ENCODE measurements around the gene ISLR. TPM values are rescaled to one million over a fixed set of nuclear protein-coding genes. Genes with fewer than 3 reads are reported as not detected.

The ISLR gene
- total and polyA plus RNA-seq, 2 experiments from 2014 or later: 0.55 TPM; not detected in 1

DNA sequence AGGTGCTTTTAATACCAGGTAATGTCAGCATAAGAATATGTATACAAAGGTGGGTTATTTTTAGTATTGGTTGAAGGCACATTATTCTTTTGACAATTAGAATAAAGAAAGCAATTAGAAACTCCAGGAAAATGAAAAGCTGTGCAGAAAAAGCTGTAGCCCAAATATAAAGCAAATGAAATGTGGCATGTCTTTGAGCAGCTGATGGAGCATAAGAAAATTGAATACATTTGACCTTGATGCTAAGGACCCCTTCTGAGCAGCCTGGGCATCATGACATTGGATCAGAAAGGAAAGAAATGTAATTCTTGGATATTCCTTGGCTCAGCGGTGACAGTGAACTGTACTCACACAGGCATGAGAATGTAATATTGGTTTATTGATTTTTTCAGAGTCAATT lies 8.0 kb upstream of the ISLR start:
- Histone ChIP-seq H3K36me3 (ENCODE audit: insufficient read depth) (no peaks in the 10 kb centered on the region), H3K4me3 (no peak overlapping the region), H3K79me2 (replicated peaks; ENCODE audit: insufficient read depth) (no peaks in the 10 kb centered on the region), H4K20me1 (replicated peaks; ENCODE audit: insufficient read depth) (no peaks in the 10 kb centered on the region), H2AFZ (no peak overlapping the region), H3K4me1 (ENCODE audit: insufficient read depth) (no peaks in the 10 kb centered on the region), H3K4me2 (no peak overlapping the region), H3K9me2 (ENCODE audit: insufficient read depth) (no peaks in the 10 kb centered on the region), H3K27me3 (ENCODE audit: insufficient read depth) (no peaks in the 10 kb centered on the region; the same call in 1 of the 2 replicates), H3F3A (replicated peaks; ENCODE audit: low read depth) (no peaks in the 10 kb centered on the region), H3K27ac (ENCODE audit: low read depth) (no peak overlapping the region)
- H3K4me1 Mint-ChIP-seq: peaks cover 14% of the 10 kb centered on the region
- no peaks in the 10 kb centered on the region for H3K36me3 Mint-ChIP-seq (ENCODE audit: low read depth)
- H3K9me3 Mint-ChIP-seq: peaks cover 5% of the 10 kb centered on the region; the same call in 2 of the 3 replicates
- no peak overlapping the region for H3K4me3 Mint-ChIP-seq
- TF ChIP-seq, protein P1, sequence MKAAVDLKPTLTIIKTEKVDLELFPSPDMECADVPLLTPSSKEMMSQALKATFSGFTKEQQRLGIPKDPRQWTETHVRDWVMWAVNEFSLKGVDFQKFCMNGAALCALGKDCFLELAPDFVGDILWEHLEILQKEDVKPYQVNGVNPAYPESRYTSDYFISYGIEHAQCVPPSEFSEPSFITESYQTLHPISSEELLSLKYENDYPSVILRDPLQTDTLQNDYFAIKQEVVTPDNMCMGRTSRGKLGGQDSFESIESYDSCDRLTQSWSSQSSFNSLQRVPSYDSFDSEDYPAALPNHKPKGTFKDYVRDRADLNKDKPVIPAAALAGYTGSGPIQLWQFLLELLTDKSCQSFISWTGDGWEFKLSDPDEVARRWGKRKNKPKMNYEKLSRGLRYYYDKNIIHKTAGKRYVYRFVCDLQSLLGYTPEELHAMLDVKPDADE (IDR thresholded peaks at IDR 0.05): no peak
- TF ChIP-seq ZNF114 (CRISPR knock-in tag; IDR thresholded peaks at IDR 0.05): no peak
- no peak for TF ChIP-seq ZNF331 (CRISPR knock-in tag; IDR thresholded peaks at IDR 0.05; ENCODE audit: low read depth)
- TF ChIP-seq, protein P2, sequence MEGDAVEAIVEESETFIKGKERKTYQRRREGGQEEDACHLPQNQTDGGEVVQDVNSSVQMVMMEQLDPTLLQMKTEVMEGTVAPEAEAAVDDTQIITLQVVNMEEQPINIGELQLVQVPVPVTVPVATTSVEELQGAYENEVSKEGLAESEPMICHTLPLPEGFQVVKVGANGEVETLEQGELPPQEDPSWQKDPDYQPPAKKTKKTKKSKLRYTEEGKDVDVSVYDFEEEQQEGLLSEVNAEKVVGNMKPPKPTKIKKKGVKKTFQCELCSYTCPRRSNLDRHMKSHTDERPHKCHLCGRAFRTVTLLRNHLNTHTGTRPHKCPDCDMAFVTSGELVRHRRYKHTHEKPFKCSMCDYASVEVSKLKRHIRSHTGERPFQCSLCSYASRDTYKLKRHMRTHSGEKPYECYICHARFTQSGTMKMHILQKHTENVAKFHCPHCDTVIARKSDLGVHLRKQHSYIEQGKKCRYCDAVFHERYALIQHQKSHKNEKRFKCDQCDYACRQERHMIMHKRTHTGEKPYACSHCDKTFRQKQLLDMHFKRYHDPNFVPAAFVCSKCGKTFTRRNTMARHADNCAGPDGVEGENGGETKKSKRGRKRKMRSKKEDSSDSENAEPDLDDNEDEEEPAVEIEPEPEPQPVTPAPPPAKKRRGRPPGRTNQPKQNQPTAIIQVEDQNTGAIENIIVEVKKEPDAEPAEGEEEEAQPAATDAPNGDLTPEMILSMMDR (conservative IDR thresholded peaks at IDR 0.05; ENCODE audit: low read depth in 2 of 2): no peak
- TF ChIP-seq EZH2phosphoT487 (IDR thresholded peaks at IDR 0.05; ENCODE audit: unreplicated experiment): no peak
- TF ChIP-seq, protein P3, sequence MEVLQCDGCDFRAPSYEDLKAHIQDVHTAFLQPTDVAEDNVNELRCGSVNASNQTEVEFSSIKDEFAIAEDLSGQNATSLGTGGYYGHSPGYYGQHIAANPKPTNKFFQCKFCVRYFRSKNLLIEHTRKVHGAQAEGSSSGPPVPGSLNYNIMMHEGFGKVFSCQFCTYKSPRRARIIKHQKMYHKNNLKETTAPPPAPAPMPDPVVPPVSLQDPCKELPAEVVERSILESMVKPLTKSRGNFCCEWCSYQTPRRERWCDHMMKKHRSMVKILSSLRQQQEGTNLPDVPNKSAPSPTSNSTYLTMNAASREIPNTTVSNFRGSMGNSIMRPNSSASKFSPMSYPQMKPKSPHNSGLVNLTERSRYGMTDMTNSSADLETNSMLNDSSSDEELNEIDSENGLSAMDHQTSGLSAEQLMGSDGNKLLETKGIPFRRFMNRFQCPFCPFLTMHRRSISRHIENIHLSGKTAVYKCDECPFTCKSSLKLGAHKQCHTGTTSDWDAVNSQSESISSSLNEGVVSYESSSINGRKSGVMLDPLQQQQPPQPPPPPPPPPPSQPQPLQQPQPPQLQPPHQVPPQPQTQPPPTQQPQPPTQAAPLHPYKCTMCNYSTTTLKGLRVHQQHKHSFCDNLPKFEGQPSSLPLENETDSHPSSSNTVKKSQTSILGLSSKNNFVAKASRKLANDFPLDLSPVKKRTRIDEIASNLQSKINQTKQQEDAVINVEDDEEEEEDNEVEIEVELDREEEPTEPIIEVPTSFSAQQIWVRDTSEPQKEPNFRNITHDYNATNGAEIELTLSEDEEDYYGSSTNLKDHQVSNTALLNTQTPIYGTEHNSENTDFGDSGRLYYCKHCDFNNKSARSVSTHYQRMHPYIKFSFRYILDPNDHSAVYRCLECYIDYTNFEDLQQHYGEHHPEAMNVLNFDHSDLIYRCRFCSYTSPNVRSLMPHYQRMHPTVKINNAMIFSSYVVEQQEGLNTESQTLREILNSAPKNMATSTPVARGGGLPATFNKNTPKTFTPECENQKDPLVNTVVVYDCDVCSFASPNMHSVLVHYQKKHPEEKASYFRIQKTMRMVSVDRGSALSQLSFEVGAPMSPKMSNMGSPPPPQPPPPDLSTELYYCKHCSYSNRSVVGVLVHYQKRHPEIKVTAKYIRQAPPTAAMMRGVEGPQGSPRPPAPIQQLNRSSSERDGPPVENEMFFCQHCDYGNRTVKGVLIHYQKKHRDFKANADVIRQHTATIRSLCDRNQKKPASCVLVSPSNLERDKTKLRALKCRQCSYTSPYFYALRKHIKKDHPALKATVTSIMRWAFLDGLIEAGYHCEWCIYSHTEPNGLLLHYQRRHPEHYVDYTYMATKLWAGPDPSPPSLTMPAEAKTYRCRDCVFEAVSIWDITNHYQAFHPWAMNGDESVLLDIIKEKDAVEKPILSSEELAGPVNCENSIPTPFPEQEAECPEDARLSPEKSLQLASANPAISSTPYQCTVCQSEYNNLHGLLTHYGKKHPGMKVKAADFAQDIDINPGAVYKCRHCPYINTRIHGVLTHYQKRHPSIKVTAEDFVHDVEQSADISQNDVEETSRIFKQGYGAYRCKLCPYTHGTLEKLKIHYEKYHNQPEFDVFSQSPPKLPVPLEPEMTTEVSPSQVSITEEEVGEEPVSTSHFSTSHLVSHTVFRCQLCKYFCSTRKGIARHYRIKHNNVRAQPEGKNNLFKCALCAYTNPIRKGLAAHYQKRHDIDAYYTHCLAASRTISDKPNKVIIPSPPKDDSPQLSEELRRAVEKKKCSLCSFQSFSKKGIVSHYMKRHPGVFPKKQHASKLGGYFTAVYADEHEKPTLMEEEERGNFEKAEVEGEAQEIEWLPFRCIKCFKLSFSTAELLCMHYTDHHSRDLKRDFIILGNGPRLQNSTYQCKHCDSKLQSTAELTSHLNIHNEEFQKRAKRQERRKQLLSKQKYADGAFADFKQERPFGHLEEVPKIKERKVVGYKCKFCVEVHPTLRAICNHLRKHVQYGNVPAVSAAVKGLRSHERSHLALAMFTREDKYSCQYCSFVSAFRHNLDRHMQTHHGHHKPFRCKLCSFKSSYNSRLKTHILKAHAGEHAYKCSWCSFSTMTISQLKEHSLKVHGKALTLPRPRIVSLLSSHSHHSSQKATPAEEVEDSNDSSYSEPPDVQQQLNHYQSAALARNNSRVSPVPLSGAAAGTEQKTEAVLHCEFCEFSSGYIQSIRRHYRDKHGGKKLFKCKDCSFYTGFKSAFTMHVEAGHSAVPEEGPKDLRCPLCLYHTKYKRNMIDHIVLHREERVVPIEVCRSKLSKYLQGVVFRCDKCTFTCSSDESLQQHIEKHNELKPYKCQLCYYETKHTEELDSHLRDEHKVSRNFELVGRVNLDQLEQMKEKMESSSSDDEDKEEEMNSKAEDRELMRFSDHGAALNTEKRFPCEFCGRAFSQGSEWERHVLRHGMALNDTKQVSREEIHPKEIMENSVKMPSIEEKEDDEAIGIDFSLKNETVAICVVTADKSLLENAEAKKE (CRISPR knock-in tag; IDR thresholded peaks at IDR 0.05): no peak
- no peak for TF ChIP-seq NANOG (IDR thresholded peaks at IDR 0.05; ENCODE audit: borderline replicate concordance)
- TF ChIP-seq, protein P4, sequence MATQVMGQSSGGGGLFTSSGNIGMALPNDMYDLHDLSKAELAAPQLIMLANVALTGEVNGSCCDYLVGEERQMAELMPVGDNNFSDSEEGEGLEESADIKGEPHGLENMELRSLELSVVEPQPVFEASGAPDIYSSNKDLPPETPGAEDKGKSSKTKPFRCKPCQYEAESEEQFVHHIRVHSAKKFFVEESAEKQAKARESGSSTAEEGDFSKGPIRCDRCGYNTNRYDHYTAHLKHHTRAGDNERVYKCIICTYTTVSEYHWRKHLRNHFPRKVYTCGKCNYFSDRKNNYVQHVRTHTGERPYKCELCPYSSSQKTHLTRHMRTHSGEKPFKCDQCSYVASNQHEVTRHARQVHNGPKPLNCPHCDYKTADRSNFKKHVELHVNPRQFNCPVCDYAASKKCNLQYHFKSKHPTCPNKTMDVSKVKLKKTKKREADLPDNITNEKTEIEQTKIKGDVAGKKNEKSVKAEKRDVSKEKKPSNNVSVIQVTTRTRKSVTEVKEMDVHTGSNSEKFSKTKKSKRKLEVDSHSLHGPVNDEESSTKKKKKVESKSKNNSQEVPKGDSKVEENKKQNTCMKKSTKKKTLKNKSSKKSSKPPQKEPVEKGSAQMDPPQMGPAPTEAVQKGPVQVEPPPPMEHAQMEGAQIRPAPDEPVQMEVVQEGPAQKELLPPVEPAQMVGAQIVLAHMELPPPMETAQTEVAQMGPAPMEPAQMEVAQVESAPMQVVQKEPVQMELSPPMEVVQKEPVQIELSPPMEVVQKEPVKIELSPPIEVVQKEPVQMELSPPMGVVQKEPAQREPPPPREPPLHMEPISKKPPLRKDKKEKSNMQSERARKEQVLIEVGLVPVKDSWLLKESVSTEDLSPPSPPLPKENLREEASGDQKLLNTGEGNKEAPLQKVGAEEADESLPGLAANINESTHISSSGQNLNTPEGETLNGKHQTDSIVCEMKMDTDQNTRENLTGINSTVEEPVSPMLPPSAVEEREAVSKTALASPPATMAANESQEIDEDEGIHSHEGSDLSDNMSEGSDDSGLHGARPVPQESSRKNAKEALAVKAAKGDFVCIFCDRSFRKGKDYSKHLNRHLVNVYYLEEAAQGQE (IDR thresholded peaks at IDR 0.05; ENCODE audit: unreplicated experiment): no peak
- no peak for TF ChIP-seq EZH2 (IDR thresholded peaks at IDR 0.05; ENCODE audit: low read depth, unreplicated experiment)
- no peak for TF ChIP-seq CREB1 (CRISPR knock-in tag; IDR thresholded peaks at IDR 0.05; ENCODE audit: low read depth)
- no peak for TF ChIP-seq POLR2AphosphoS5 (IDR thresholded peaks at IDR 0.05; ENCODE audit: low read depth)
- TF ChIP-seq STAT1 (IDR thresholded peaks at IDR 0.05; ENCODE audit: unreplicated experiment): no peak
- no peak for TF ChIP-seq JUNB (IDR thresholded peaks at IDR 0.05; ENCODE audit: unreplicated experiment)
- H3K27me3 Mint-ChIP-seq (ENCODE audit: insufficient read depth, low read depth, poor library complexity): peaks cover 15% of the 10 kb centered on the region
- no peak for ATAC-seq
- no peak overlapping the region for H3K27ac Mint-ChIP-seq
- no peak for DNase-seq (ENCODE audit: low spot score)

Data from GM23338 (cell line).